HUDEP-2 (cell line): Measurements from ENCODE around the gene PPARA.
"Not testable (repeated sequence)": the region's sequence is repeated elsewhere in the genome, so short reads cannot be mapped to it uniquely, and the experiment has no call there.

Source experiments
- DNase-seq, 76 experiments: peaks; one replicate each; lab custom pipeline; 2025; ENCODE audit not compliant: unreplicated experiment in 76 of 76; lab: John Stamatoyannopoulos, UW

PPARA gene

GRCh38 chr22:46125816-46126765, 24.2 kb upstream of the PPARA start:
- DNase-seq = peak in 2 of 76 experiments; percentile 8 to 12

- no peak for DNase-seq
These were observed 23.4 kb upstream of the PPARA start for GRCh38 chr22:46126853-46127385.

- no peak for DNase-seq
These were observed 22.8 kb upstream of the PPARA start for GRCh38 chr22:46127556-46127955.

GRCh38 chr22:46128606-46129005, 21.7 kb upstream of the PPARA start:
- DNase-seq = no peak

- DNase-seq = no peak
These were observed 20.8 kb upstream of the PPARA start for GRCh38 chr22:46129390-46130041.

- peak in 1 of 76 experiments; percentile 13 for DNase-seq
These were observed 19.2 kb upstream of the PPARA start for GRCh38 chr22:46131151-46131587.

GRCh38 chr22:46132193-46132829, 18.0 kb upstream of the PPARA start:
- not testable (repeated sequence) for DNase-seq

- DNase-seq = no peak
These were observed 17.3 kb upstream of the PPARA start for GRCh38 chr22:46132830-46133587.

GRCh38 chr22:46133588-46133855, 16.8 kb upstream of the PPARA start:
- no peak for DNase-seq

GRCh38 chr22:46134111-46134705, 16.1 kb upstream of the PPARA start:
- DNase-seq = no peak

GRCh38 chr22:46135611-46136485, 14.5 kb upstream of the PPARA start:
- no peak for DNase-seq

GRCh38 chr22:46136486-46137217, 13.7 kb upstream of the PPARA start:
- DNase-seq = no peak

GRCh38 chr22:46137218-46137766, 13.0 kb upstream of the PPARA start:
- DNase-seq = no peak

- no peak for DNase-seq
These were observed 12.1 kb upstream of the PPARA start for GRCh38 chr22:46138058-46138797.

- not testable (repeated sequence) for DNase-seq
These were observed 10.9 kb upstream of the PPARA start for GRCh38 chr22:46139417-46139816.

- no peak for DNase-seq
These were observed 10.4 kb upstream of the PPARA start for GRCh38 chr22:46139895-46140350.
